ENCODE results near the gene CYCS. TPM values are rescaled to one million over a fixed set of nuclear protein-coding genes. Genes with fewer than 3 reads are reported as not detected.

CYCS gene
- total RNA-seq, 4 donors from 2014 or later = 32.1 to 68.0 (median 53.1) TPM

GRCh38 chr7:25105911-25106310 lies 19.1 kb downstream of the CYCS start:
- H3K4me3 ChIP-seq = no peak overlapping the region
- H3K4me1 ChIP-seq = no peaks in the 10 kb centered on the region
- H3K27ac ChIP-seq = no peak overlapping the region
- no peaks in the 10 kb centered on the region for H3K36me3 ChIP-seq
- no peaks in the 10 kb centered on the region for H3K27me3 ChIP-seq
- TF ChIP-seq POLR2A (IDR thresholded peaks at IDR 0.05) (no peak), CTCF (IDR thresholded peaks at IDR 0.05) (no peak)
- DNase-seq = no peak
- no peaks in the 10 kb centered on the region for H3K9me3 ChIP-seq

- TF ChIP-seq CTCF (IDR thresholded peaks at IDR 0.05) (no peak), POLR2A (IDR thresholded peaks at IDR 0.05) (no peak)
- Histone ChIP-seq H3K27me3 (no peaks in the 10 kb centered on the region), H3K4me1 (no peaks in the 10 kb centered on the region), H3K4me3 (no peak overlapping the region), H3K9me3 (no peaks in the 10 kb centered on the region), H3K27ac (no peak overlapping the region), H3K36me3 (no peaks in the 10 kb centered on the region)
- DNase-seq = no peak
These were observed 21.3 kb downstream of the CYCS start for GRCh38 chr7:25103773-25104172.

- Histone ChIP-seq H3K27ac (no peak overlapping the region), H3K4me1 (no peaks in the 10 kb centered on the region), H3K9me3 (no peaks in the 10 kb centered on the region), H3K4me3 (no peak overlapping the region), H3K27me3 (no peaks in the 10 kb centered on the region), H3K36me3 (no peaks in the 10 kb centered on the region)
- TF ChIP-seq POLR2A (IDR thresholded peaks at IDR 0.05) (no peak), CTCF (IDR thresholded peaks at IDR 0.05) (no peak)
- no peak for DNase-seq
These were observed 23.2 kb downstream of the CYCS start for GRCh38 chr7:25101817-25102216.

GRCh38 chr7:25098096-25099046 lies 26.7 kb downstream of the CYCS start:
- Histone ChIP-seq H3K36me3 (no peaks in the 10 kb centered on the region), H3K9me3 (no peaks in the 10 kb centered on the region), H3K27ac (no peak overlapping the region), H3K4me1 (no peaks in the 10 kb centered on the region), H3K27me3 (no peaks in the 10 kb centered on the region), H3K4me3 (no peak overlapping the region)
- peak; percentile 51 to 83 (median 53) for DNase-seq
- TF ChIP-seq CTCF (IDR thresholded peaks at IDR 0.05) (peak; percentile 53 to 90 (median 75)), POLR2A (IDR thresholded peaks at IDR 0.05) (no peak)

GRCh38 chr7:25095516-25096345 lies 29.3 kb downstream of the CYCS start:
- TF ChIP-seq POLR2A (IDR thresholded peaks at IDR 0.05) (no peak), CTCF (IDR thresholded peaks at IDR 0.05) (no peak)
- no peak for DNase-seq
- Histone ChIP-seq H3K9me3 (no peaks in the 10 kb centered on the region), H3K27ac (no peak overlapping the region), H3K4me1 (no peaks in the 10 kb centered on the region), H3K4me3 (no peak overlapping the region), H3K27me3 (no peaks in the 10 kb centered on the region), H3K36me3 (no peaks in the 10 kb centered on the region)

All from Peyer's patch (tissue), 4 donors.